GM21786 (cell line): ENCODE measurements around the gene TMEM255A.

Source experiments
- ATAC-seq: cut with Tn5 transposase; IDR thresholded peaks from one replicate; pipeline ENCODE4 v1.9.1; 2021; ENCODE audit not compliant: unreplicated experiment

The TMEM255A gene

GRCh38 chrX:120213438-120214265 lies 97.6 kb downstream of the TMEM255A start:
- peak; percentile 78 for ATAC-seq
